Measurements from ENCODE around the gene SLC9A2.

Gene SLC9A2

DNA sequence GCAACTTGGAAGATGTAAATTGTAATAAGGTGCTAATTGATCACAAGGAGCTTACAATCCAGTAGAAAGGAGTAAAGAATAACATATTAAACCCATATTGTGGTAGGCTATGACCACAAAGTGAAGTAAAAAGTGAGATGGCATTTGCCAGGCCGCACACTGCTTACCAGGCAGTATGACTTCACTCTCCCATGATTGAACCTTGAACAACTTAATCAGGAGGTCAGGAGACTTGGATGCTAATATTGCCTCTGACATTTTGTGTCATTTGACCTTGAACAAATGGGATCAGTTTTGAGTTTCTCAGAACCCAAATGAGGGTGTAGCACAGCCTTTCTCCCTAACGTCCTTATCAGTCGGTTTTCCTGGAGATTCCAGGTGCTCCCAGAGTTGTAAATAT lies 44.0 kb downstream of the SLC9A2 start:
- FAIRE-seq (peak; percentile 31), DNase-seq (ENCODE audit: insufficient read length, low spot score) (no peak)
- TF ChIP-seq POU2F2 (IDR thresholded peaks at IDR 0.05; ENCODE audit: low read depth, low read length) (no peak), POLR2A (IDR thresholded peaks at IDR 0.05; ENCODE audit: low read depth, low read length) (no peak), SPI1 (IDR thresholded peaks at IDR 0.05; ENCODE audit: low read depth, low read length) (no peak), POLR2AphosphoS5 (IDR thresholded peaks at IDR 0.05; ENCODE audit: low read depth, low read length) (no peak), PAX5 (IDR thresholded peaks at IDR 0.05; ENCODE audit: insufficient read depth, low read length, severe bottlenecking) (no peak), TAF1 (IDR thresholded peaks at IDR 0.05; ENCODE audit: low read depth, low read length) (no peak)

GRCh38 chr2:102664471-102664909 lies 45.1 kb downstream of the SLC9A2 start:
- TF ChIP-seq SPI1 (IDR thresholded peaks at IDR 0.05; ENCODE audit: low read depth, low read length) = peak; percentile 72
- no peak for TF ChIP-seq PAX5 (IDR thresholded peaks at IDR 0.05; ENCODE audit: insufficient read depth, low read length, severe bottlenecking)
- FAIRE-seq (peak; percentile 78), DNase-seq (ENCODE audit: insufficient read length, low spot score) (no peak)

DNA sequence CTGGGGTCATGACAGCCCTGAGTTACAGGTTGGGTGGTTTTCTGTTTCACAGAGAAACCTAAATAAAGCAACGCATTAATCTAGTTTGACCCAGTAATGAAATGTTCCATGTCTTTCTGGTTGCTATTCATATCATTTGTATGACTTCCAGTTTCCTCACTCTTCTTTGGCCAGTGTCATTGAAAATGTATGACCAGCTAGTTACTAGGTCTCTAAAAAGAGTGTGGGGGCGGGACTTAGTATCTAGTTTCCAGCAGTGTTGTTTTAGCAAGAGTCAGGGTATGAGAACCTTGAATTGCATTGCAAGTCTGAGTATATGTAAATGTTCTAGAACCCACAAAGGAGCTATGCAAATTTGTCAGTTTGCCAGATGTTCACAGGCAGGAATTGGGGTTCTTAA lies 47.7 kb downstream of the SLC9A2 start:
- DNase-seq (ENCODE audit: insufficient read length, low spot score) (no peak), FAIRE-seq (no peak)
- TF ChIP-seq TAF1 (IDR thresholded peaks at IDR 0.05; ENCODE audit: low read depth, low read length) (no peak), POLR2AphosphoS5 (IDR thresholded peaks at IDR 0.05; ENCODE audit: low read depth, low read length) (no peak), POLR2A (IDR thresholded peaks at IDR 0.05; ENCODE audit: low read depth, low read length) (no peak), PAX5 (IDR thresholded peaks at IDR 0.05; ENCODE audit: insufficient read depth, low read length, severe bottlenecking) (no peak), SPI1 (IDR thresholded peaks at IDR 0.05; ENCODE audit: low read depth, low read length) (no peak), POU2F2 (IDR thresholded peaks at IDR 0.05; ENCODE audit: low read depth, low read length) (no peak)

GRCh38 chr2:102668171-102668570 lies 48.8 kb downstream of the SLC9A2 start:
- no peak for TF ChIP-seq POU2F2 (IDR thresholded peaks at IDR 0.05; ENCODE audit: low read depth, low read length)
- no peak for TF ChIP-seq POLR2AphosphoS5 (IDR thresholded peaks at IDR 0.05; ENCODE audit: low read depth, low read length)
- FAIRE-seq (no peak), DNase-seq (ENCODE audit: insufficient read length, low spot score) (no peak)

DNA sequence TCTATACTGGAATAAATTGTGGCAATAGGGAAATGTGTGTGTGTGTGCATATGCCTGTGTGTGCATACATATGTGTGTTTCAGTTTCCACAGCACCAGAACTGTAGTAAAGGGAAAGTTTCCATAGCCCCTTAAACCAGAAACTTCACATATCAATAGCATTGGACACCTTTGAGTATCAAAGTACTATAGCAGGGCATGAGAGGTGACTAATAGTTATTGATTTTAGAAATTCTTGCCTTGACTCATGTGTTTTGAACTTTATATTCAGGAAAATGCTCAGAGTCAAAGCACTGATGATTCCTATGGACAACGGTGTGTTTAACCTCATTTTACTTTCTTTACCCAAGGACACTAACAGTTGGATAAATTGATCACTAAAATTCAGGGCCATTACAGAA lies 50.0 kb downstream of the SLC9A2 start:
- TF ChIP-seq POLR2A (IDR thresholded peaks at IDR 0.05; ENCODE audit: low read depth, low read length) (no peak), POLR2AphosphoS5 (IDR thresholded peaks at IDR 0.05; ENCODE audit: low read depth, low read length) (no peak), PAX5 (IDR thresholded peaks at IDR 0.05; ENCODE audit: insufficient read depth, low read length, severe bottlenecking) (no peak)
- DNase-seq (ENCODE audit: insufficient read length, low spot score) (no peak), FAIRE-seq (no peak)

DNA sequence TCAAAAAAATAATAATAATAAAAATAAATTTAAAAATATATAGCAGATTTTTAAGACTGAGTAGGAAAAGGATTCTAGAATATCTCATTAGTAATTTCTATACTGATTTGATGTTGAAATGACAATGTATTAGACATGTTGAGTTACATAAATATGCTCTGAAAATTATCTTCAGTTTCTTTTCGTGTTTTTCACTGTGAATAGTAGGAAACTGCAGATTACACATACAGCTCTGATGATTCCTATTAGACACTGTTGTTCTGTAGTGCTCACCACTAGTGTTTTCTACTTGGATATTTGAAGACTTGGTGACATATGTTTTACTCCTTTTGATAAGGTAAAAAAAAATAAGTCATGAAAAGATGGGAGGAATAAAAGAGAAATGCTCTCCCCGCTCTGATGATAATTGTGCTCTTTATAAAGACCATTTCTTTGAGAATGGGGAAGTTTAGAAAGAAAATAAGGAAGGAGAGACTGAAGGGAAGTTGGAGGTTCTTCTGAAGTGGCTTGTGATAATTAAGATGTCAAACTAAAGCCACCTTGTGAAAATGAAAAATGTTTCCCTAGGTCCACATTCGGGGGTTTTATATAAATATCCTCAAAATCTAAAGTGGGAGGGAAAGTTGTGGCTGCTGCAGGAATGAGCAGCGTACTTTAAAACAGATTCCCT lies 52.9 kb downstream of the SLC9A2 start:
- no peak for TF ChIP-seq POLR2A (IDR thresholded peaks at IDR 0.05; ENCODE audit: low read depth, low read length)
- TF ChIP-seq SPI1 (IDR thresholded peaks at IDR 0.05; ENCODE audit: low read depth, low read length) = no peak
- no peak for TF ChIP-seq POU2F2 (IDR thresholded peaks at IDR 0.05; ENCODE audit: low read depth, low read length)
- no peak for TF ChIP-seq TAF1 (IDR thresholded peaks at IDR 0.05; ENCODE audit: low read depth, low read length)
- no peak for TF ChIP-seq POLR2AphosphoS5 (IDR thresholded peaks at IDR 0.05; ENCODE audit: low read depth, low read length)
- no peak for TF ChIP-seq PAX5 (IDR thresholded peaks at IDR 0.05; ENCODE audit: insufficient read depth, low read length, severe bottlenecking)
- no peak for DNase-seq (ENCODE audit: insufficient read length, low spot score)
- FAIRE-seq = no peak

DNA sequence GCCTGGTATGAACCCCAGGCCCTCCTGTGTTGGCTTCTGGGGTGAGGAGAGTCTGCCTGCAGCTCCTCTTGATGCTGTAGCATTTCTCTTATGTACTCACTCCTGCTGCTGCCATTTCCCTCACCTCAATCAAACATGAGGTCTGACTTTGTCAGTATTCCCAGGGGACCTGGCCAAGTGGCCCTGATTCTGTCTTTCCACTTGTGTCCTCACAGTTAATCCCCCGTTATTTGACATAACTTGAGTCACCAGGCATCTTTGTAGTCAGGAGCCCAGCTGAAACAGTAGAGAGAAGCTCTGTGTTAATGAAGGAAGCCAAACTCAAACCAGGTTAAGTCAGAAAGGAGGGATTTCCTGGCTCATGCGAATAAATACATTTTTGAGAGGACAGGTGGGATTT lies 55.0 kb downstream of the SLC9A2 start:
- TF ChIP-seq PAX5 (IDR thresholded peaks at IDR 0.05; ENCODE audit: insufficient read depth, low read length, severe bottlenecking) (no peak), POU2F2 (IDR thresholded peaks at IDR 0.05; ENCODE audit: low read depth, low read length) (no peak), TAF1 (IDR thresholded peaks at IDR 0.05; ENCODE audit: low read depth, low read length) (no peak), SPI1 (IDR thresholded peaks at IDR 0.05; ENCODE audit: low read depth, low read length) (no peak), POLR2A (IDR thresholded peaks at IDR 0.05; ENCODE audit: low read depth, low read length) (no peak), POLR2AphosphoS5 (IDR thresholded peaks at IDR 0.05; ENCODE audit: low read depth, low read length) (no peak)
- no peak for FAIRE-seq
- DNase-seq (ENCODE audit: insufficient read length, low spot score) = no peak

GRCh38 chr2:102674836-102675235 lies 55.5 kb downstream of the SLC9A2 start:
- DNase-seq (ENCODE audit: insufficient read length, low spot score) = no peak
- no peak for FAIRE-seq
- no peak for TF ChIP-seq SPI1 (IDR thresholded peaks at IDR 0.05; ENCODE audit: low read depth, low read length)
- TF ChIP-seq POU2F2 (IDR thresholded peaks at IDR 0.05; ENCODE audit: low read depth, low read length) = no peak
- TF ChIP-seq POLR2A (IDR thresholded peaks at IDR 0.05; ENCODE audit: low read depth, low read length) = no peak
- no peak for TF ChIP-seq TAF1 (IDR thresholded peaks at IDR 0.05; ENCODE audit: low read depth, low read length)
- no peak for TF ChIP-seq PAX5 (IDR thresholded peaks at IDR 0.05; ENCODE audit: insufficient read depth, low read length, severe bottlenecking)
- no peak for TF ChIP-seq POLR2AphosphoS5 (IDR thresholded peaks at IDR 0.05; ENCODE audit: low read depth, low read length)

DNA sequence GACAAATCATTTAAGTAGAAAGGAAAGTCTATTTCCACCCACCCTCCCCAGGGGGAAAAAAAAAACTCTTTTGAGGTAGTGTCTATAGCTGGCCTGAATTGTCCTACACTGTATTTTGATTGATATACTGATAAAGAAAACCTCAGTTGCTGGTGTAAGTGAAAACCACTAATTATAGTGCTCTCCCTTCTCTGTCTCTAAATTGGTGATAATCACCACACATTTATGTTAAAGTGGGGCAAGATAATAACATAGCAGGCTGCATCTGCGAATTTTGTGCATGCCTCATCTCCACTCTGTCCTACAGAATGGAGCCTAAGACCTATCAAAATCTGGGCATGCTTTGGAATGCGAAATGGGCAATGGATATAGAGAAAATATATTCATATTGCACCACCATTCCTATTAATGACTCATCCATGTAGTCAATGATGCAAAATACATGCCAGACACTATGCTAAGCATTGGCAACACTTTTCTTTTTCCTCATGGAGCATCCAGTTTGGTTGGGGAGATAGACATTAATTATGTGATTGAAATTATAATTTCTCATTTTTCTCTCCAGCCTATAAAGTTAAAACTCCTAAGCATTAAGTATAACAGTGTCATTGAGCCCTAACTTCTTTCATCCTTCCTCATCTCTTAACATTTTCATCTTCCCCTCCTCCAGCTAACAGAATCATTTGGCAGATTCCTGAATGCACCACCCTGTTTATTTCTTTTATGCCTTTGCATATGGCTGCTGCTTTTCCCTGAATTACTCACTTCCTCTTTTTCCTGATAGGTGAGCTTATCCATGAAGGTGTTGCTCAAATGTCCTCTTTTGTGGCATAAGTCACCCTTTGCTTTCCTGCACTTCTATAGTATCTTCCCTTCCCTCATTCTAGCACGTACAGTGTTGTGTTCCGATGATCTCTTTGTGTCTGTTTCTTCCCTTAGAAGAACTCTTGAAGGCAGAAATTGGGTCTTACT lies 58.2 kb downstream of the SLC9A2 start:
- FAIRE-seq (no peak), DNase-seq (ENCODE audit: insufficient read length, low spot score) (no peak)

DNA sequence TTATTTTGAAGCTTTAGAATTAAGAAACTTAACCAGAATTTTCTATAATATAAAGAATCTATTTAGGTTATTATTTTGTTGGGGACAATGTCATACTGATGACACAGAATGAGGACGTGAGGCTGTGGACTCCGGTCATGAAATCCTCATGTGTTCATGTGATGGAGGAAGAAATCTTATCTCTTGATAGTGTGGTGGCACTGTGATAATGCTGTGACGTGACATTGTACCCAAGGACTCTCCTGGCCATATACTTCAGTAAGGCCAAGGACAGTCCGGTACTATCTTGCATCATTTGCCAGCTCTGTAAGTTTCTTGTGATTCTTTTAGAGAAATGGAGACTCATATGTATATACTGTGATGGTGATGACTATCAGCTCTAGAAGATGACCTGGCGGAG lies 59.1 kb downstream of the SLC9A2 start:
- TF ChIP-seq TAF1 (IDR thresholded peaks at IDR 0.05; ENCODE audit: low read depth, low read length) = no peak
- TF ChIP-seq SPI1 (IDR thresholded peaks at IDR 0.05; ENCODE audit: low read depth, low read length) = no peak
- no peak for TF ChIP-seq POLR2A (IDR thresholded peaks at IDR 0.05; ENCODE audit: low read depth, low read length)
- no peak for TF ChIP-seq PAX5 (IDR thresholded peaks at IDR 0.05; ENCODE audit: insufficient read depth, low read length, severe bottlenecking)
- TF ChIP-seq POLR2AphosphoS5 (IDR thresholded peaks at IDR 0.05; ENCODE audit: low read depth, low read length) = no peak
- TF ChIP-seq POU2F2 (IDR thresholded peaks at IDR 0.05; ENCODE audit: low read depth, low read length) = no peak
- no peak for DNase-seq (ENCODE audit: insufficient read length, low spot score)
- FAIRE-seq = no peak

More for the DNA sequence above, 58.2 kb downstream of the SLC9A2 start:
- peak; percentile 92 for TF ChIP-seq SPI1 (IDR thresholded peaks at IDR 0.05; ENCODE audit: low read depth, low read length)
- no peak for TF ChIP-seq POU2F2 (IDR thresholded peaks at IDR 0.05; ENCODE audit: low read depth, low read length)

Measured in GM12891 (cell line).